ENCODE measurements around the gene IL21R.

DNA sequence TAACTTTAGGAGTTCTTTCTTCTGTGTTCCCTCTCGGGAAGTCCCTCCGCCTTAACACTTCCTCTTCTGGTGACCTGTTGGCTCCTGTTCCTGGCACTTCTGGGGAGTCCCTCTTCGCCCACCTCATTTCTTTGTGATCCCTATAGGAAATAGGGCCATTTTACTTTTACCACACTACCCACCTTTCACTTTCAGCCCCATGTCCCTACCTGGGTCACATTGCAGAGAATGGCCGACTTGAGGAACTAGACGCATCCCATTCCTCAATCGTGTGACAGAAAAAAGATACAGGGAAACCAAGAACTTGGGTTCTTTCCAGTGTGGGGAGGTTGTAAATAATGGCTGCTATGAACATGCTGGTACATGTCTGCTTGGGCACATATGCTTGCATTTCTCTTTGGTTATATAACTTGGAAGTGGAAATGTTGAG is 6.6 kb downstream of the IL21R start:
- TF ChIP-seq, protein P1, sequence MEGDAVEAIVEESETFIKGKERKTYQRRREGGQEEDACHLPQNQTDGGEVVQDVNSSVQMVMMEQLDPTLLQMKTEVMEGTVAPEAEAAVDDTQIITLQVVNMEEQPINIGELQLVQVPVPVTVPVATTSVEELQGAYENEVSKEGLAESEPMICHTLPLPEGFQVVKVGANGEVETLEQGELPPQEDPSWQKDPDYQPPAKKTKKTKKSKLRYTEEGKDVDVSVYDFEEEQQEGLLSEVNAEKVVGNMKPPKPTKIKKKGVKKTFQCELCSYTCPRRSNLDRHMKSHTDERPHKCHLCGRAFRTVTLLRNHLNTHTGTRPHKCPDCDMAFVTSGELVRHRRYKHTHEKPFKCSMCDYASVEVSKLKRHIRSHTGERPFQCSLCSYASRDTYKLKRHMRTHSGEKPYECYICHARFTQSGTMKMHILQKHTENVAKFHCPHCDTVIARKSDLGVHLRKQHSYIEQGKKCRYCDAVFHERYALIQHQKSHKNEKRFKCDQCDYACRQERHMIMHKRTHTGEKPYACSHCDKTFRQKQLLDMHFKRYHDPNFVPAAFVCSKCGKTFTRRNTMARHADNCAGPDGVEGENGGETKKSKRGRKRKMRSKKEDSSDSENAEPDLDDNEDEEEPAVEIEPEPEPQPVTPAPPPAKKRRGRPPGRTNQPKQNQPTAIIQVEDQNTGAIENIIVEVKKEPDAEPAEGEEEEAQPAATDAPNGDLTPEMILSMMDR (IDR thresholded peaks at IDR 0.05), result no peak
- TF ChIP-seq ZFX (IDR thresholded peaks at IDR 0.05; ENCODE audit: borderline replicate concordance), result no peak
